ENCODE data around the gene MACROH2A1. TPM values are rescaled to one million over a fixed set of nuclear protein-coding genes. Genes with fewer than 3 reads are reported as not detected.
A peak's percentile ranks its signal among the peaks of the same experiment; 100 is the strongest.

The MACROH2A1 gene
- total and polyA plus RNA-seq, 2 donors from 2014 or later, result 99.4 to 144 TPM

- Histone ChIP-seq H3K27ac (ENCODE audit: low read depth in 2 of 2, low read length in 2 of 2) (no peak overlapping the region), H3K4me3 (ENCODE audit: low read length in 3 of 3) (no peak overlapping the region), H3K9me3 (ENCODE audit: control insufficient read depth in 2 of 3, insufficient read depth in 1 of 3, low read length in 3 of 3) (no peaks in the 10 kb centered on the region), H3K9ac (ENCODE audit: low read length in 3 of 3) (no peak overlapping the region), H3K4me1 (ENCODE audit: control insufficient read depth in 2 of 3, insufficient read depth in 2 of 3, low read depth in 1 of 3, low read length in 3 of 3) (peaks cover 0 to 6% (median 0%) of the 10 kb centered on the region in 3 donors), H3K27me3 (ENCODE audit: control insufficient read depth, insufficient read depth, low read length) (no peaks in the 10 kb centered on the region), H3K36me3 (ENCODE audit: control insufficient read depth in 2 of 3, insufficient read depth in 3 of 3, low read length in 3 of 3) (peaks cover 0 to 14% (median 9%) of the 10 kb centered on the region in 3 donors)
- FAIRE-seq (no peak), DNase-seq (peak in 1 of 5 donors; percentile 34)
- intact Hi-C loops (cut with DNase I), result no loop called here
- TF ChIP-seq CTCF (IDR thresholded peaks at IDR 0.05; ENCODE audit: borderline replicate concordance, extremely low read depth, insufficient read depth), result no peak
These were observed 21.9 kb downstream of the MACROH2A1 start for GRCh38 chr5:135376961-135377624.

DNA sequence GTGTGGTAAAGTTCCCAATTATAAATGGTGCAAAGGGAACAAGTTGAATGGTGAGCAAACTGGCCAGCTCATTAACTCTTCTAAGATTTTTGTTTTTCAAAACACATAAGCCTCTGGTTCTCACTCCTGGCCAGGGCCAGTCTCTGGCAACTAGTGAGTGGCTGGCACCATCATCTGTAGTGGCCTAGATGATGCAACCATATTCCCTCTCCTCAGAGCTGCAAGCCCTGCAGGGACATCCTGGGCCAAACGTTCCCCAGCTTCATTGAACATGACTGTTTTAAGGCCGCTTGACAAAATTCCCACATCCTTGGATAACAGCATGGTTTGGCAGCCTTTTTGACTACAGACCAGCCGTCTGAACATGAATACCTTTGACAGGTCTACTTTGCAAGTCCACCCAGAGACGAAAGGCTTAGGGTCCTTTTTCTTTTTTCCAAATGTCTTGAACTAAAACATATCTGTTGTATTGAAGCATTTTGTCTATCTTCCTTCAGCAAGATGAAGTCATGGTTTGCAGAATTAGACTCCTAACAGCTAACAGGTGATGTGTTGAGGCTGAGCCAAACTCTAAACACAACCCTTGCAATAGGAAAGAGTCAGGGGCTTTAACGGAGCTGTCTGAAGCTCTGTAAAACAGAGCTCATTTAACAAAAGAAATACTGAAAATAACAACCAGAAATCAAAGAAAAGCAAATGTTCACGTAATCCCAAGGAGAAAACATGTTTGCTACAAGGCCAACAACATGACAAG, 23.8 kb downstream of the MACROH2A1 start:
- DNase-seq, result no peak
- H3K36me3 ChIP-seq (ENCODE audit: control insufficient read depth in 2 of 3, insufficient read depth in 3 of 3, low read length in 3 of 3), result peaks cover 0 to 15% (median 10%) of the 10 kb centered on the region in 3 donors
- H3K4me3 ChIP-seq (ENCODE audit: low read length in 3 of 3), result no peak overlapping the region
- no peaks in the 10 kb centered on the region for H3K27me3 ChIP-seq (ENCODE audit: control insufficient read depth, insufficient read depth, low read length)
- peaks cover 0 to 6% (median 0%) of the 10 kb centered on the region in 3 donors for H3K4me1 ChIP-seq (ENCODE audit: control insufficient read depth in 2 of 3, insufficient read depth in 2 of 3, low read depth in 1 of 3, low read length in 3 of 3)
- H3K9me3 ChIP-seq (ENCODE audit: control insufficient read depth in 2 of 3, insufficient read depth in 1 of 3, low read length in 3 of 3), result no peaks in the 10 kb centered on the region
- FAIRE-seq, result no peak
- no peak overlapping the region for H3K9ac ChIP-seq (ENCODE audit: low read length in 3 of 3)
- no peak overlapping the region for H3K27ac ChIP-seq (ENCODE audit: low read depth in 2 of 2, low read length in 2 of 2)
- no peak for TF ChIP-seq CTCF (IDR thresholded peaks at IDR 0.05; ENCODE audit: borderline replicate concordance, extremely low read depth, insufficient read depth)
- intact Hi-C loops (cut with DNase I), result no loop called here

DNA sequence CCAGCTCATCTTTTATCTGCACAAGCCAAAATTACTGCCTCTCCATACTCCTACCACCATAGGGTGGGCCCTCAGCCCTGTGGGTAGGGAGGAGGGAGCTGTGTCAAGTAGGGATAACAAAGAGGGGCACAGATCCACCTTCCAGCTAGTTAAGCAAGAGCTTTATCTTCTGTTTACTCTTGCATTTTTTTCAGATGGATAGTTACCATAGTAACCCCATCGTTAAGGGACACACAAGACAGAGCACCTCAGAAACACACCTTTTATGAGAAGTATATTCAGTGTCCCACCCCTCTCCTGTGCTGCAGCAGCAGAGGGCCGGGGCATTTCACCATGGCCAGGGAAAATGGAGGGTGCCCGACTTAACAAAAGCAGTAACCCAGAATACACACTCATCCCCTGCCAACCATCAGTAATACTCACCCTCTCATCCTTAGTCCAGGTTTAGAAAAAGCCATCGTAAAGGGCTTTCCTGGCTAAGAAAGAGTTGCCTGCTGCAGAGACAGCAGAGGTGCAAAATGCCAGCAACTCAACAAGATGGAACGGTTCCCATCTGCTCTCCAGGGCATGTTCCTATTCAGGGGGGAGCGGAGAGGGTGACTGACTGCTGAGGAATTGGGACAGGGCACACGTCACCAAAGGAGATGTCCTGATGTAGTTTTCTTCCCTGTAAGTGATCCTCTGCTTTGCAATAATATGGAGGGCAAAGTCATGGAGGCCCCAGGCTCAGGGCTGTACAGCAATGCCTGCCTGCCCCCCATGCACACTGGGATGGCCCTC, 25.1 kb downstream of the MACROH2A1 start:
- Histone ChIP-seq H3K4me1 (ENCODE audit: control insufficient read depth in 2 of 3, insufficient read depth in 2 of 3, low read depth in 1 of 3, low read length in 3 of 3) (peaks cover 0 to 6% (median 0%) of the 10 kb centered on the region in 3 donors), H3K27me3 (ENCODE audit: control insufficient read depth, insufficient read depth, low read length) (no peaks in the 10 kb centered on the region), H3K4me3 (ENCODE audit: low read length in 3 of 3) (no peak overlapping the region), H3K9ac (ENCODE audit: low read length in 3 of 3) (no peak overlapping the region), H3K36me3 (ENCODE audit: control insufficient read depth in 2 of 3, insufficient read depth in 3 of 3, low read length in 3 of 3) (peaks cover 2 to 21% (median 18%) of the 10 kb centered on the region in 3 donors), H3K9me3 (ENCODE audit: control insufficient read depth in 2 of 3, insufficient read depth in 1 of 3, low read length in 3 of 3) (no peaks in the 10 kb centered on the region), H3K27ac (ENCODE audit: low read depth in 2 of 2, low read length in 2 of 2) (no peak overlapping the region)
- FAIRE-seq, result no peak
- TF ChIP-seq CTCF (IDR thresholded peaks at IDR 0.05; ENCODE audit: borderline replicate concordance, extremely low read depth, insufficient read depth), result no peak
- intact Hi-C loops (cut with DNase I), result no loop called here
- no peak for DNase-seq
